GM13977 (cell line): ENCODE data around the gene THRB.

ENCODE experiments used
- DNase-seq: peaks from one replicate; pipeline ENCODE4 v3.0.0; 2012; ENCODE audit warnings: low spot score
- in situ Hi-C: fragments of 300-500 bp; cut with MboI; formaldehyde crosslinking; loops from one replicate; pipeline ENCODE4 v1.12.0; 2022; ENCODE audit warnings: low sequenced_read_pairs, low pct_unique_long_range_greater_than_20kb, mixed read lengths, inconsistent platforms; ENCODE audit not compliant: unreplicated experiment
- TF ChIP-seq, protein P1 (sequence below): IDR thresholded peaks from 2 replicates; pipeline ENCODE4 v1.5.1; 2012; ENCODE audit warnings: mild to moderate bottlenecking, control low read depth; ENCODE audit not compliant: insufficient read depth; ENCODE audit errors: extremely low read depth, missing control alignments

The THRB gene

DNA sequence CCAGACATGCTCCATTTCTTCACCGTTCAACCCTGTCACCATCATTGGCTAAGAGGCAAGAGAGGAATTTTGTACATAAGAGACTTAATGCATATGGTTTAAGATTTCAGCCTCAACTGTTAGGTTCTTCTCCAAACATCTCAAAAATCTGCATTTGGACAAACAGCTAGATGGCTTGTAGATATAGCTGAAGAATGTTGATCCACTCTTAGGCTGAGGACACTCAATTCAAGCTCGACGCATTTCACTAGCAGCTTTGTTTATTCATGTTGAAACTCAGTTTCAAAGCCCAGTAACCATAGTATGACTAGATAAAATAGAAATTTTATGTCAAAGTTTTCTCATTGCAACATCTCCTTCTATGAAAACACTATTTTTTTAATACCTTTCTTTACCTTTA is 208.2 kb downstream of the THRB start:
- TF ChIP-seq, protein P1, sequence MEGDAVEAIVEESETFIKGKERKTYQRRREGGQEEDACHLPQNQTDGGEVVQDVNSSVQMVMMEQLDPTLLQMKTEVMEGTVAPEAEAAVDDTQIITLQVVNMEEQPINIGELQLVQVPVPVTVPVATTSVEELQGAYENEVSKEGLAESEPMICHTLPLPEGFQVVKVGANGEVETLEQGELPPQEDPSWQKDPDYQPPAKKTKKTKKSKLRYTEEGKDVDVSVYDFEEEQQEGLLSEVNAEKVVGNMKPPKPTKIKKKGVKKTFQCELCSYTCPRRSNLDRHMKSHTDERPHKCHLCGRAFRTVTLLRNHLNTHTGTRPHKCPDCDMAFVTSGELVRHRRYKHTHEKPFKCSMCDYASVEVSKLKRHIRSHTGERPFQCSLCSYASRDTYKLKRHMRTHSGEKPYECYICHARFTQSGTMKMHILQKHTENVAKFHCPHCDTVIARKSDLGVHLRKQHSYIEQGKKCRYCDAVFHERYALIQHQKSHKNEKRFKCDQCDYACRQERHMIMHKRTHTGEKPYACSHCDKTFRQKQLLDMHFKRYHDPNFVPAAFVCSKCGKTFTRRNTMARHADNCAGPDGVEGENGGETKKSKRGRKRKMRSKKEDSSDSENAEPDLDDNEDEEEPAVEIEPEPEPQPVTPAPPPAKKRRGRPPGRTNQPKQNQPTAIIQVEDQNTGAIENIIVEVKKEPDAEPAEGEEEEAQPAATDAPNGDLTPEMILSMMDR = no peak
- in situ Hi-C loops = no loop called here
- no peak for DNase-seq

- no peak for DNase-seq
- TF ChIP-seq, protein P1 = no peak
- in situ Hi-C loops = no loop called here
Measured at GRCh38 chr3:24278543-24278942, 216.1 kb downstream of the THRB start.

GRCh38 chr3:24273491-24273890 is 221.2 kb downstream of the THRB start:
- in situ Hi-C loops = no loop called here
- TF ChIP-seq, protein P1 = no peak
- DNase-seq = no peak

- in situ Hi-C loops = no loop called here
- TF ChIP-seq, protein P1 = no peak
- no peak for DNase-seq
Measured at GRCh38 chr3:24272875-24273274, 221.8 kb downstream of the THRB start.

DNA sequence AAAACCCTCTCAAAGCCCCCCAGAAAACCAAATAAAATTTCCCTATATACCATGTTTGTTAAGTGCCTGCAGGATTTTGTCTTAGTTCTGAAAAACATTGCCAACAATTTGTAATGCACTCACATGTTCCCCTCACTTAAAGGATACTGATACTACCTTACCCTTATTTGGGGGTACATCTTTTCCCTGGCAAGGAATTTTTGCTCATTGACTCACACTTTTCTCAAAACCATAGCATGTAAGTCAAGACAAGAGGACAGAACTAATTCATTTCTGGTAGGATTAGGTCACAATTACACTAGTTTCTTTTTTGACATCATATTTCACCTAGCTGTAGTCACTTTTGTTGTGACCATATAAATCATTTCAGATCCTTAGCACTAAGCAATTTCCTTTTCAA is 222.2 kb downstream of the THRB start:
- TF ChIP-seq, protein P1 = no peak
- DNase-seq = no peak
- in situ Hi-C loops = no loop called here

- DNase-seq = no peak
- TF ChIP-seq, protein P1 = no peak
- in situ Hi-C loops = no loop called here
Measured at GRCh38 chr3:24271228-24271627, 223.4 kb downstream of the THRB start.

GRCh38 chr3:24270744-24271143 is 223.9 kb downstream of the THRB start:
- DNase-seq = no peak
- in situ Hi-C loops = no loop called here
- TF ChIP-seq, protein P1 = no peak
